Mesenteric fat pad (tissue), 1 donor: ENCODE results near the gene LRRC49. TPM values are rescaled to one million over a fixed set of nuclear protein-coding genes. Genes with fewer than 3 reads are reported as not detected.

Experiments used
- DNase-seq: peaks from one replicate; pipeline ENCODE4 v3.0.0-alpha.2; 2020; ENCODE audit warnings: low spot score
- total RNA-seq: library from RNA; stranded (reverse); fragmentation: NEBNext Ultra II Directional; extraction: Animal tissue kit (Norgen Biotek cat#: 25700); gene quantifications from one replicate; pipeline ENCODE4 v1.2.1, GENCODE V29; 2021
- donor health status: DM: yes; HTN: yes; CAD: no.

The LRRC49 gene
- total RNA-seq, 1 donor from 2014 or later = 4.0 TPM

DNA sequence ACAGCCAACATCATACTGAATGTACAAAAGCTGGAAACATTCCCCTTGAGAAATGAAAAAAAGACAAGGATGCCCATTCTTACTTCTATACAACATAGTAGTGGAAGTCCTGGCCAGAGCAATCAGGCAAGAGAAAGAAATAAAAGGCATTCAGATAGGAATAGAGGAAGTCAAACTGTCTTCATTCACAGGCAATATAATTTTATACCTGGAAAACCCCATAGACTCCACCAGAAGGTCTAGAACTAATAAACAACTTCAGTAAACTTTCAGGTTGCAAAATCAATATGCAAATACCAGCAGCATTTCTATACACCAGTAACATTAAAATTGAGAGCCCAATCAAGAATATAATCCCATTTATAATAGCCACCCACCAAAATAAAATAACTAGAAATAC lies 195.5 kb downstream of the LRRC49 start:
- no peak for DNase-seq

DNA sequence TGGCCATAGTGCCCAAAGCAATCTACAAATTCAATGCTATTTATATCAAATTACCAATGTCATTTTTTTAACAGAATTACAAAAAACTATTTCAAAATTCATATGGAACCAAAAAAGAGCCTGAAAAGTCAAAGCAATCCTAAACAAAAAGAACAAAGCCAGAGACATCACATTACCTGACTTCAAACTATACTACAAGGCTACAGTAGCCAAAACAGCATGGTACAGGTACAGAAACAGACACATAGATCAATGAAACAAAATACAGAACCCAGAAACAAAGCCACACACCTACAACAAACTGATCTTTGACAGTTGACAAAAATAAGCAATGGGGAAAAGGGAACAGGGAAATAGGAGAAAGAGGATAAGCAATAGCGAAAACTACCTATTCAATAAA lies 196.1 kb downstream of the LRRC49 start:
- DNase-seq = no peak

DNA sequence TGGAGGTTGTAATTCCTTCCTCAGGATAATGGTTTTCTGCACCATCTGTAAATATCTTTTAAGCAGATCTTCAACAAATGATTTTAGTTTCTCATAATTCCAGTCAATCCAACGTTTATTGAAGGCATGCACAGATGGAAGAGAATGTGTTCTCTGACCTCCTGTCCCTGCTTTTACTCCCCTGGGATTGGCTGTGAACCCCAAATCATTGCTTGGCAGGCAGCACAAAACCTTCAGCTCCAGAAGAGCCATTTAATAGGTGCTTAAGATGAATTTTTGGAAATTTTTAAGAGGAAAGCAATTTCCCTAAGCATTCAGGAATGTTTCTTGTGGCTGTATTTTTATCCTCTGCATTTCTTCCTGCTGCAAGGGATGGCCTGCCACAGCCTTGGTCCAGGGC lies 197.2 kb downstream of the LRRC49 start:
- no peak for DNase-seq

DNA sequence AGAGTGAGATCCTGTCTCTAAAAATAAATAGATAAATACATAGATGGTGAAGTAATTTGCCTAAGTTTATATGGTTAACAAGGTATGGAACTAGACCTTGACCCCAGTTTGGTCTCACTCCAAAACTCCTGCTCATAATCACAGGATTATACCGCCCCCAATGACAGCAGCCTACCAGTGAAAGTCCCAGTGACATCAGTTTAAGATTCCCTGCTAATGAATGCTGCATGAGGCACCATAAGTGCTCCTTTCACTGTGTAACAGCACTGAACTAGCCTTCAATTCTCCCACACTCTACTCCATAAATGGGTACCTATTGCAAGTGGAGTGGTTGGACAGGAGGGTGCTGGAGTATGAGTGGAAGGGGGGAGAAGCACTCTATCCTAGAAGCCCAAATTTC lies 199.0 kb downstream of the LRRC49 start:
- no peak for DNase-seq

DNA sequence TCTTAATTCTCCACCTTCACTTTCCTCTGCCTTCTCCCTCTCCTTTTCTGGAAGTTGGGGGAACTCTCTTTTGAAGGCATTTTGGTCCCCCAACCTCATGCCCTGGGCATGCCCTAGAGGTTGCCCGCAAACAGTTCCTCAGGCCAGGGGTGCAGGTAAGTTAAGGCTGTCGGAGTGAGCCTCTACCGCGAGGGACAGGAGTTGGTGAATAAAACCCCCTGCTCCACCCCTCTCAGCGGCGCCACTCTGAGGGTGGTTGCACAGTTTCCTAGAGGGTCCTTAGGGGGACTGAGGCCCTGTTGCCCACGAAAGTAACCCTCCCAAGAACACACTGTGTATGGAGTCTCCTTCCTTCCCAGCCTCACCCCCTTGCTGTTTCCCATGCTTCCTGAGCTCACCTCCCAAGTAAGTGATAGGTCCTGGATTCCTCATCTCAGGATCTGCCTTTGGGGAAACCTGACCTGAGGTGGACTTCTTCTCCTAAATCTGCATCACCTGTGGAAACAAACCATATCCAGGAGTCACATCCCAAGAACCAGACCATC lies 199.5 kb downstream of the LRRC49 start:
- DNase-seq = no peak

DNA sequence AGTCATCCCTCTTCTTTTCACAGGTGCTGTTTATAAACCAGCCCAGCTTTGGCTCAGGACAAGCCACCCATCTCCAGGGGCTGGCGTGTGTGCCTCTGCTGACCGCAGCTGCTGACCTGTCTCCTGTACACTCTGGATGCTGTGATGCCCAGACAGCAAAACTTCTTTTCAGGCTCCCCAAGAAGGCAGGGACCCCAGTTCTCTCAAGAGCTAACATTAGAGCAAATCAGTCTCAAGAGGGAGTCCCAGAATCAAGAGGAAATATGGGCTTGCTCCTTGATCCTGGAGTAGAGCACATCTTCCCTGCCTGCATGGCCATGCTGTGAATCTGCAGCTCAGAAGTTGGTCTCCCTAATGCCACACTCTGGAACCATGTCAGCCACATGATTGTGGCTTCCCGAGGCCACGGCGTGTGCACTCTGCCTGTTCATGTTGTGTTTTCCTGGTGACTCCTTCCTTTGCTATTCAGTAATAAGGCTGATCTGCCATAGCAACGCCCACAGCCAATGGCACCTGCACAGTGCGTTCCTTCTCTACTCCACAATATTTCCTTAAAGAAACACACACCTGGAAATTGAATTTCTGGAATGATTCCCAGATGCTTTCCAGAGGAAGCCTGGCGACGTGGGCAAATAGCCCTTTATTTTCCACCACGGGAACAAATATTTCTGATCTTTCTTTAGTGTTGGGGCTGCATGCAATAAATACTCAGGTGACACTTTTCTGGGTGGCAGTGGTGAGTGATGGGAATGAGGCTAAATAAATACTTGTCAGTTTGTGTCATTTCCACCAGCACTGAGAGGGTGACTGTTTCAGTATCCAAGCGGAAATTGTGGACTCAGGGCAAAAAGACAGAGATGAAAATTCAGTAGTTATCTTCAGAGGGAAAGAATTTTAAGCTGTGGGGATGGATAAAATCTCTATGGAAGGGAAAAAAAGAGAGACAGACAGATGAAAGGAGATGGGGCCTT lies 200.7 kb downstream of the LRRC49 start:
- DNase-seq = no peak

DNA sequence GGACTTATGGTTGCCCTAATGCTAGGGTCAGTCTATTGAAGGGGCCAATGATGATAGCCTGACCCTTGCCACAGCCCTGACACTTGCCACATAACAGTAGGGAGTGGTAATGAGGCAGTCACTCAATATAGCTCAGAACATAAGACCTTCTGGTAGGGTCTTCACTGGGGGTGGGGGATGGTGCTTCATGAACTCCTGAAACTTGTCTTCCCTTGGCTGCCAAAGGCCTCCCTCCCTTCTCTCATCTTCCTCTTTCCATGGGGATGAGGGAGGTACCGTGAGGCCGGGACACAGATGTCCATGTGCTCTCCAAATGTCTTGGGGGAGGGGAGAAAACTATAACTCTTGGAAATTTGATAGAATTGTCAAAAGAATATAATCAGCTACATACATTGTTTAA lies 201.5 kb downstream of the LRRC49 start:
- no peak for DNase-seq

DNA sequence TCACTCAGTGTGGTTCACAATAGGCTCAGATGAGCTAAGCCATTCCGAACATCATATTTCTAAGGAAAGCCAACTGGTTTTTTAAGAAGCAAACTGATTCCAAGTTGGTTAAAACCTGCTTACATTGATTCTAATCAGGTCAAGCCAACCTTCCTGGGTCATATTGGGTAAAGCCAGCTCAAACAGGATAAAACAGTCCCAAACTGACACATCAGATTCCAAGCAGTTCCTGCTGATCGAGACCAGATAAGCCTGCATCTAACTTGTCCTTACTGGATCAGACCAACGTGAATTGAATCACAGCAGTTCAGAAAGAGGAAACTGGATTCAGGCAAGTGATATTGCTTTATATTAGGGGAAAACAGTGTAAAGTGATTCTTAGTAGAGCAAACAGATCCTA lies 204.1 kb downstream of the LRRC49 start:
- DNase-seq = no peak

DNA sequence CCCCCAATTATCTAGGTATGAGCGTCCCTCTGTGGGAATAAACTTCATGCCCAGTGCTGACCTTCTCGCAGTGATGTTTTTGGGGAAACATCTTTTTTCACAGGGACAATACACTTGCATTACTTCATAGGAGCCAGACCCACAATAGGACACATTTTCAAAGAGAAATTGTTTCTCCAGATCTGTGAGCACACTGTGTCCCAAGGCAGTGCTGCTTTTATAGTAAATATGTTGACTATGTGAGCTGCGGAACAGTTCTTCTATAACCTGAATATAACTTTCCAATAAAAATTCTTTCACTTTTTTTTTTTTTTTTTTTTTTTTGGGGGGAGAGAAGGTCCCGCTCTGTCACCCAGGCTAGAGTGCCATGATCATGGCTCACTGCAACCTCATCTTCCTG lies 205.3 kb downstream of the LRRC49 start:
- no peak for DNase-seq

DNA sequence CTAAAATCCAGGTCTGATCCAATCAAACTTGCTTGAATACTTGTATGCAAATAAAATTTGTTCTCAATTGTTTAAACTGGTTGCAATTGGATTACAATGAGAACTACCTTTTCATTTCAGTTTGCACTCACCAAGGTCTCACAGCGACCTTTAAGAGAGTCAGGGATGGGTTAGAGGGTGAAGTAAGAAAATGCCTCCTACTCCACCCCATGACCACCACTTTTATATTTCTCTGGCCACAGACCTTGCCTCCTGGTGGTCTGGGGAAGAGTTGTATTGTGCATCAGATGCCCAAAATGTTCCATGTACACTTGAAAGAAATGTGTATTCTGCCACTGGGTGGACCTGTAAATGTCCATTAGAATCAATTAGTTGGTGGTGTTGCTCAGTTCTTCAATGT lies 206.3 kb downstream of the LRRC49 start:
- no peak for DNase-seq

Other genes starting within 250 kb of the LRRC49 start
- 55.9 TPM for gene UACA, start 129.3 kb upstream of the LRRC49 start, total RNA-seq
- 89.9 TPM for gene LARP6, start 38.7 kb upstream of the LRRC49 start, total RNA-seq
- 1.0 TPM for gene THAP10, start 393 bp upstream of the LRRC49 start, total RNA-seq
- 5.1 TPM for gene THSD4, start 222.6 kb downstream of the LRRC49 start, total RNA-seq